IMR-90 (cell line): ENCODE measurements around the gene IRGQ. TPM values are rescaled to one million over a fixed set of nuclear protein-coding genes. Genes with fewer than 3 reads are reported as not detected.

Experiments
- ATAC-seq: fragments of 200-7000 bp; cut with Tn5 transposase; 2 replicates; pipeline ENCODE4 v1.9.1; 2020; ENCODE audit warnings: low read depth, mild to moderate bottlenecking, moderate library complexity
- BruUV-seq: library from RNA; stranded (reverse); fragments of 400-500 nt; replicated peaks from 2 replicates; lab custom pipeline; 2021; lab: Mats Ljungman, UMichigan
- CTCF ChIA-PET: fragments of 300-600 bp; formaldehyde crosslinking; extraction: SDS; loops from one replicate; lab custom pipeline; 2021; ENCODE audit warnings: antibody characterized with exemption; lab: Yijun Ruan, JAX
- POLR2A ChIA-PET: fragments of 300-600 bp; sonication (Branson Sonifier 250); formaldehyde crosslinking; loops from one replicate; lab custom pipeline; 2022; ENCODE audit warnings: antibody characterized with exemption; ENCODE audit not compliant: unreplicated experiment; lab: Charles Lee
- DNase-seq: peaks from one replicate; pipeline ENCODE4 v3.0.0; 2013
- H2AFZ ChIP-seq: replicated peaks from 2 replicates; pipeline ENCODE3; 2013; ENCODE audit warnings: low read length, mild to moderate bottlenecking; ENCODE audit not compliant: poor library complexity
- H2AK5ac ChIP-seq: 2 replicates; pipeline ENCODE4 v1.6.1; 2013; ENCODE audit warnings: low read depth, low read length, inconsistent platforms
- H2AK9ac ChIP-seq: replicated peaks from 2 replicates; pipeline ENCODE3; 2013; ENCODE audit warnings: mild to moderate bottlenecking, low read depth, low read length, moderate library complexity; ENCODE audit not compliant: poor library complexity
- H2BK120ac ChIP-seq: 2 replicates; pipeline ENCODE4 v1.6.1; 2013; ENCODE audit warnings: low read depth, low read length, inconsistent platforms
- H2BK15ac ChIP-seq: 3 replicates; pipeline ENCODE4 v1.6.1; 2013; ENCODE audit warnings: low read depth, low read length, inconsistent platforms
- H2BK20ac ChIP-seq: 2 replicates; pipeline ENCODE4 v1.6.1; 2013; ENCODE audit warnings: low read depth, mild to moderate bottlenecking, inconsistent platforms, low read length, moderate library complexity
- H2BK5ac ChIP-seq: 2 replicates; pipeline ENCODE4 v1.6.1; 2013; ENCODE audit warnings: mild to moderate bottlenecking, low read depth, low read length, inconsistent platforms; ENCODE audit not compliant: poor library complexity, severe bottlenecking
- H3K14ac ChIP-seq: replicated peaks from 2 replicates; pipeline ENCODE4 v1.6.1; 2013; ENCODE audit warnings: low read depth, low read length, inconsistent platforms
- H3K18ac ChIP-seq: 2 replicates; pipeline ENCODE4 v1.6.1; 2013; ENCODE audit warnings: low read depth, low read length, control low read depth
- H3K23ac ChIP-seq: 2 replicates; pipeline ENCODE4 v1.6.1; 2013; ENCODE audit warnings: low read depth, low read length, inconsistent platforms
- H3K27ac ChIP-seq: 2 replicates; pipeline ENCODE4 v1.5.1; 2013; ENCODE audit warnings: mild to moderate bottlenecking, control low read depth, low read length; ENCODE audit not compliant: insufficient read depth
- H3K27me3 ChIP-seq: 2 replicates; pipeline ENCODE4 v1.6.1; 2013; ENCODE audit warnings: low read length; ENCODE audit not compliant: control insufficient read depth, insufficient read depth
- H3K36me3 ChIP-seq: 2 replicates; pipeline ENCODE4 v1.6.1; 2013; ENCODE audit warnings: low read length, mixed read lengths; ENCODE audit not compliant: control insufficient read depth, insufficient read depth
- H3K4ac ChIP-seq: 2 replicates; pipeline ENCODE4 v1.6.1; 2013; ENCODE audit warnings: low read depth, low read length, inconsistent platforms
- H3K4me1 ChIP-seq: 2 replicates; pipeline ENCODE4 v1.6.1; 2013; ENCODE audit warnings: low read length, mixed read lengths; ENCODE audit not compliant: control insufficient read depth, insufficient read depth
- H3K4me2 ChIP-seq: 2 replicates; pipeline ENCODE4 v1.6.1; 2013; ENCODE audit warnings: low read depth, mild to moderate bottlenecking, control low read depth, low read length, moderate library complexity
- H3K4me3 ChIP-seq: 2 replicates; pipeline ENCODE4 v1.5.1; 2013; ENCODE audit warnings: low read depth, mild to moderate bottlenecking, control low read depth, low read length, moderate library complexity; ENCODE audit not compliant: insufficient read depth
- H3K56ac ChIP-seq: 2 replicates; pipeline ENCODE4 v1.6.1; 2013; ENCODE audit warnings: low read length, inconsistent platforms; ENCODE audit not compliant: insufficient read depth; ENCODE audit errors: extremely low read depth
- H3K79me1 ChIP-seq, 2 experiments: 2 replicates each; pipeline ENCODE4 v1.6.1; 2013; ENCODE audit warnings: low read length in 2 of 2, inconsistent platforms in 1 of 2, low read depth in 1 of 2
- H3K9ac ChIP-seq: 2 replicates; pipeline ENCODE4 v1.6.1; 2013; ENCODE audit warnings: low read depth, low read length, control low read depth
- H3K9me1 ChIP-seq: 2 replicates; pipeline ENCODE4 v1.6.1; 2013; ENCODE audit warnings: low read length, inconsistent platforms; ENCODE audit not compliant: insufficient read depth
- H3K9me3 ChIP-seq: 2 replicates; pipeline ENCODE4 v1.6.1; 2013; ENCODE audit warnings: low read length; ENCODE audit not compliant: control insufficient read depth, insufficient read depth
- H4K20me1 ChIP-seq: 2 replicates; pipeline ENCODE4 v1.6.1; 2013; ENCODE audit warnings: low read length, inconsistent platforms; ENCODE audit not compliant: insufficient read depth
- H4K5ac ChIP-seq: 2 replicates; pipeline ENCODE4 v1.6.1; 2013; ENCODE audit warnings: mild to moderate bottlenecking, low read depth, low read length, control low read depth
- H4K8ac ChIP-seq, 2 experiments: 2 replicates each; pipeline ENCODE4 v1.6.1; 2013; ENCODE audit warnings: low read depth in 2 of 2, low read length in 2 of 2, control low read depth in 1 of 2, inconsistent platforms in 1 of 2
- H4K91ac ChIP-seq: 2 replicates; pipeline ENCODE4 v1.6.1; 2013; ENCODE audit warnings: low read depth, low read length, inconsistent platforms; ENCODE audit not compliant: insufficient read depth
- BHLHE40 ChIP-seq: fragments of 150-350 bp; IDR thresholded peaks from 2 replicates; pipeline ENCODE4 v1.6.1; 2016; ENCODE audit warnings: mild to moderate bottlenecking, low read depth, low read length
- CEBPB ChIP-seq: IDR thresholded peaks from 2 replicates; pipeline ENCODE4 v1.6.1; 2012; ENCODE audit warnings: low read depth, low read length, improper control_type of control experiment
- CHD1 ChIP-seq: IDR thresholded peaks from 2 replicates; pipeline ENCODE4 v1.6.1; 2012; ENCODE audit warnings: low read depth, low read length, improper control_type of control experiment
- CTCF ChIP-seq: conservative IDR thresholded peaks from 2 replicates; pipeline ENCODE4 v1.5.1; 2012; ENCODE audit warnings: mild to moderate bottlenecking, low read depth, low read length, improper control_type of control experiment
- FOS ChIP-seq: fragments of 150-350 bp; IDR thresholded peaks from 2 replicates; pipeline ENCODE4 v1.6.1; 2016; ENCODE audit warnings: low read depth, low read length
- MAFK ChIP-seq: IDR thresholded peaks from 2 replicates; pipeline ENCODE4 v1.6.1; 2012; ENCODE audit warnings: low read depth, low read length, improper control_type of control experiment
- MAZ ChIP-seq: IDR thresholded peaks from 2 replicates; pipeline ENCODE4 v1.6.1; 2012; ENCODE audit warnings: low read depth, mild to moderate bottlenecking, low read length, improper control_type of control experiment, moderate library complexity, borderline replicate concordance
- MXI1 ChIP-seq: IDR thresholded peaks from 2 replicates; pipeline ENCODE4 v1.6.1; 2012; ENCODE audit warnings: low read depth, mild to moderate bottlenecking, low read length, moderate library complexity, borderline replicate concordance
- NFE2L2 ChIP-seq: fragments of 150-350 bp; IDR thresholded peaks from 2 replicates; pipeline ENCODE4 v1.6.1; 2016; ENCODE audit warnings: low read depth, mild to moderate bottlenecking, low read length
- POLR2A ChIP-seq: IDR thresholded peaks from 2 replicates; pipeline ENCODE4 v1.6.1; 2012; ENCODE audit warnings: mild to moderate bottlenecking, low read depth, low read length
- RAD21 ChIP-seq: IDR thresholded peaks from 2 replicates; pipeline ENCODE4 v1.6.1; 2012; ENCODE audit warnings: low read length, improper control_type of control experiment
- RCOR1 ChIP-seq: IDR thresholded peaks from 2 replicates; pipeline ENCODE4 v1.6.1; 2012; ENCODE audit warnings: mild to moderate bottlenecking, low read length, improper control_type of control experiment; ENCODE audit not compliant: insufficient replicate concordance
- SMC3 ChIP-seq: fragments of 150-350 bp; IDR thresholded peaks from 2 replicates; pipeline ENCODE4 v1.6.1; 2016; ENCODE audit warnings: low read depth, mild to moderate bottlenecking, antibody characterized with exemption, low read length, moderate library complexity
- USF2 ChIP-seq: fragments of 150-350 bp; IDR thresholded peaks from 2 replicates; pipeline ENCODE4 v1.6.1; 2017; ENCODE audit warnings: mild to moderate bottlenecking, antibody characterized with exemption, low read length, low read depth
- WGBS, 2 experiments: methylation state at CpG; one replicate each; pipeline versions ENCODE4 v1.1.5 to v1.1.7; 2013; ENCODE audit warnings: missing lambda C conversion rate in 2 of 2; ENCODE audit not compliant: insufficient read length in 1 of 2; ENCODE audit errors: extremely low coverage in 2 of 2; 5-methylcytosine and 5-hydroxymethylcytosine counted together
- dilution Hi-C: fragments of 300-500 bp; cut with HindIII; formaldehyde crosslinking; loops from one replicate; pipeline ENCODE4 v1.14.3; 2018; ENCODE audit warnings: low sequenced_read_pairs; ENCODE audit not compliant: unreplicated experiment
- in situ Hi-C: fragments of 300-500 bp; cut with MboI; formaldehyde crosslinking; loops from 3 replicates; pipeline ENCODE4 v1.14.3; 2019; ENCODE audit warnings: low sequenced_read_pairs, inconsistent platforms, mixed read lengths
- intact Hi-C: fragments of 100-400 bp; cut with micrococcal nuclease; formaldehyde crosslinking; loops from 2 replicates; pipeline ENCODE4 v1.10.0; 2022
- polyA plus RNA-seq, 3 experiments: library from polyadenylated mRNA; depleted of rRNA; stranded (reverse); fragments of >200 nt; gene quantifications; 2 replicates each; pipeline ENCODE4 v1.2.3, GENCODE V29; 2012; ENCODE audit warnings: low replicate concordance in 1 of 3
- total RNA-seq: library from RNA; depleted of rRNA; stranded (reverse); fragments of >200 nt; gene quantifications from 2 replicates; pipeline ENCODE4 v1.2.3, GENCODE V29; 2012
- TF ChIP-seq, protein P1 (sequence below): fragments of 150-350 bp; IDR thresholded peaks from 2 replicates; pipeline ENCODE4 v1.6.1; 2016; ENCODE audit warnings: low read depth, mild to moderate bottlenecking, low read length, moderate library complexity, borderline replicate concordance

The IRGQ gene
- total and polyA plus RNA-seq, 2 of the 4 experiments (the other 2 are of a cell fraction), result 9.0 to 9.9 TPM

DNA sequence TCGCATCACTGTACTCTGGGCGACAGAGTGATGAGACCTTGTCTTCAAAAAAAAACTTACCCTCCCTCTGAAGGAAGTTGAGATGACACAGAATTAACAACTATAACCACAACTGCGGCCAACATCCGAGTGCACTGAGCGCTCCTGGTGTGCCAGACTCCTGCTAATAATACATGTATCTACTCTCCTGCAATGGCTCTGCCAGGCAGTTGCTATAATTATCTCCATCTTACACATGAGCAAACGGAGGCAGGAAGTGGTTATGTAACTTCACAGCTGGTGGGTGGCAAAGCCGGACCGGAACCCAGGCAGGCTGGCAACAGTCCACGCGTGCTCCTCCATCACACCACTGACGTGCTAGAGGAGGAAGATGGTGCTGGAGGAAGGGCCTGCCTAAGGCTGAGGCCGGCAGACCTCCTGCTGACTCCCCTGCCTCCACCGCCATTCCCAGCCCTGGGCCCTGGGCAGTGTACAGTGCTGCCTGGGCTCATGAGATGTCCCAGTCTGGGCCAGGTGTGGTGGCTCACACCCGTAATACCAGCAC, 33.2 kb downstream of the IRGQ start:
- H2BK120ac ChIP-seq, result peak overlapping the region; percentile 84
- H4K8ac ChIP-seq, result peak overlapping the region in 1 of 2 experiments; percentile 41; a peak in 1 of 4 replicates
- H3K79me1 ChIP-seq, result peaks cover 16 to 51% of the 10 kb centered on the region in 2 experiments; a peak in 3 of 4 replicates
- WGBS, 2 experiments, result no CpG with 5 or more reads among the region's 14 CpGs
- peak overlapping the region; percentile 92; the same call in 1 of the 2 replicates for H2AK5ac ChIP-seq
- in situ Hi-C loops, result no loop called here
- no peak overlapping the region for H3K56ac ChIP-seq
- CTCF ChIA-PET, result no interaction called here
- H3K9ac ChIP-seq, result no peak overlapping the region
- no peaks in the 10 kb centered on the region for H3K27me3 ChIP-seq
- peak; percentile 76 for DNase-seq
- H3K9me3 ChIP-seq, result no peaks in the 10 kb centered on the region
- intact Hi-C loops, result no loop called here
- H3K27ac ChIP-seq, result peak overlapping the region; percentile 26; the same call in 1 of the 2 replicates
- peaks cover 9% of the 10 kb centered on the region for H3K36me3 ChIP-seq
- H3K4me3 ChIP-seq, result no peak overlapping the region
- H3K18ac ChIP-seq, result no peak overlapping the region
- no peak overlapping the region for H2BK15ac ChIP-seq
- peaks cover 5% of the 10 kb centered on the region for H3K4me1 ChIP-seq
- H2AFZ ChIP-seq, result peak overlapping the region; percentile 13
- BruUV-seq, result no TSS peak
- H3K9me1 ChIP-seq, result peaks cover 29% of the 10 kb centered on the region
- peak overlapping the region; percentile 90 for H2BK5ac ChIP-seq
- H2AK9ac ChIP-seq, result no peak overlapping the region
- peak; percentile 44 for ATAC-seq
- peaks cover 6% of the 10 kb centered on the region; the same call in 1 of the 2 replicates for H4K20me1 ChIP-seq
- peak overlapping the region; percentile 47; the same call in 1 of the 2 replicates for H2BK20ac ChIP-seq
- POLR2A ChIA-PET, result interaction anchor here (0.6 kb wide), 1 partner anchor 29 kb away, joined by 3 read pairs; no protein-coding TSS in a partner anchor
- H3K14ac ChIP-seq, result peak overlapping the region; percentile 86; the same call in 1 of the 2 replicates
- H4K91ac ChIP-seq, result peak overlapping the region; percentile 14; the same call in 1 of the 2 replicates
- peak overlapping the region; percentile 48; the same call in 1 of the 2 replicates for H3K23ac ChIP-seq
- H3K4ac ChIP-seq, result peak overlapping the region; percentile 85
- dilution Hi-C loops, result no loop called here
- peak overlapping the region; percentile 13; the same call in 1 of the 2 replicates for H4K5ac ChIP-seq
- no peak overlapping the region for H3K4me2 ChIP-seq
- no peak for TF ChIP-seq RCOR1
- TF ChIP-seq CHD1, result no peak
- no peak for TF ChIP-seq MAZ
- no peak for TF ChIP-seq CTCF
- TF ChIP-seq BHLHE40, result no peak
- no peak for TF ChIP-seq MAFK
- TF ChIP-seq MXI1, result no peak
- no peak for TF ChIP-seq POLR2A
- TF ChIP-seq, protein P1, sequence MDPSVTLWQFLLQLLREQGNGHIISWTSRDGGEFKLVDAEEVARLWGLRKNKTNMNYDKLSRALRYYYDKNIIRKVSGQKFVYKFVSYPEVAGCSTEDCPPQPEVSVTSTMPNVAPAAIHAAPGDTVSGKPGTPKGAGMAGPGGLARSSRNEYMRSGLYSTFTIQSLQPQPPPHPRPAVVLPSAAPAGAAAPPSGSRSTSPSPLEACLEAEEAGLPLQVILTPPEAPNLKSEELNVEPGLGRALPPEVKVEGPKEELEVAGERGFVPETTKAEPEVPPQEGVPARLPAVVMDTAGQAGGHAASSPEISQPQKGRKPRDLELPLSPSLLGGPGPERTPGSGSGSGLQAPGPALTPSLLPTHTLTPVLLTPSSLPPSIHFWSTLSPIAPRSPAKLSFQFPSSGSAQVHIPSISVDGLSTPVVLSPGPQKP, result no peak
- no peak for TF ChIP-seq USF2
- TF ChIP-seq CEBPB, result no peak
- TF ChIP-seq NFE2L2, result no peak
- no peak for TF ChIP-seq RAD21
- TF ChIP-seq FOS, result no peak
- no peak for TF ChIP-seq SMC3
